K562 (cell line): ENCODE data around the gene STEAP3. TPM values are rescaled to one million over a fixed set of nuclear protein-coding genes. Genes with fewer than 3 reads are reported as not detected.

ENCODE experiments used
- ATAC-seq: fragments of 200-7000 bp; cut with Tn5 transposase; 3 replicates; pipeline ENCODE4 v1.9.1; 2020; ENCODE audit warnings: moderate library complexity
- BruUV-seq: library from RNA; stranded (reverse); fragments of 400-500 nt; replicated peaks from 2 replicates; lab custom pipeline; 2021; lab: Mats Ljungman, UMichigan
- CTCF ChIA-PET: fragments of 300-600 bp; formaldehyde crosslinking; extraction: SDS; loops from one replicate; lab custom pipeline; 2021; ENCODE audit warnings: low intra/inter-chr PET ratio; lab: Yijun Ruan, JAX
- POLR2A ChIA-PET: fragments of 300-600, 350-650 bp; sonication (Branson Sonifier 250); formaldehyde crosslinking; extraction: SDS; loops from one replicate; lab custom pipeline; 2021; ENCODE audit warnings: antibody characterized with exemption, inconsistent platforms; lab: Yijun Ruan, JAX
- DNase-seq, 4 experiments: peaks; one replicate each; pipeline versions ENCODE4 v3.0.0 to v3.0.0-alpha.2; 2011 to 2018; ENCODE audit warnings: low spot score in 3 of 4, mixed read lengths in 3 of 4; ENCODE audit errors: extremely low read depth in 1 of 4
- FAIRE-seq: peaks from 2 replicates; lab custom pipeline; 2011; peaks lifted over from hg19 to GRCh38; lab: Jason Lieb, UNC
- H2AFZ ChIP-seq: 2 replicates; pipeline ENCODE4 v1.6.0; 2011; ENCODE audit warnings: low read depth, low read length, control low read depth, inconsistent platforms
- H3K27ac ChIP-seq: fragments of 200-600 bp; 3 replicates; pipeline ENCODE4 v1.8.0; 2011; ENCODE audit warnings: low read depth, mild to moderate bottlenecking, control low read depth, inconsistent platforms, low read length, moderate library complexity, mixed read lengths; ENCODE audit errors: extremely low read depth
- H3K27me3 ChIP-seq, 2 experiments: fragments of 300-600 bp in 1 of 2; 2 replicates in 1 of 2; 3 replicates in 1 of 2; pipeline versions ENCODE4 v1.6.0 to v1.8.0; 2011; ENCODE audit warnings: inconsistent platforms in 2 of 2, low read length in 2 of 2, mild to moderate bottlenecking in 1 of 2, mixed read lengths in 1 of 2, moderate library complexity in 1 of 2; ENCODE audit not compliant: control insufficient read depth in 2 of 2, insufficient read depth in 2 of 2
- H3K36me3 ChIP-seq: fragments of 300-600 bp; 3 replicates; pipeline ENCODE4 v1.8.0; 2011; ENCODE audit warnings: mild to moderate bottlenecking, low read length, inconsistent platforms; ENCODE audit not compliant: control insufficient read depth, insufficient read depth
- H3K4me1 ChIP-seq, 2 experiments: fragments of 200-600 bp in 1 of 2; replicated peaks in 1 of 2; 2 replicates in 1 of 2; 3 replicates in 1 of 2; pipeline versions ENCODE4 v1.5.1 to v1.8.0; 2011; ENCODE audit warnings: inconsistent platforms in 2 of 2, low read length in 2 of 2, mild to moderate bottlenecking in 1 of 2, mixed read lengths in 1 of 2, moderate library complexity in 1 of 2; ENCODE audit not compliant: control insufficient read depth in 2 of 2, insufficient read depth in 2 of 2
- H3K4me2 ChIP-seq: 2 replicates; pipeline ENCODE4 v1.6.1; 2011; ENCODE audit warnings: low read length, control low read depth, inconsistent platforms, mixed read lengths; ENCODE audit not compliant: insufficient read depth
- H3K4me3 ChIP-seq: fragments of 200-600 bp; sonication (generic), shearing (Covaris generic); 2 replicates; pipeline ENCODE4 v1.5.1; 2016; ENCODE audit warnings: control low read depth, inconsistent platforms
- H3K79me2 ChIP-seq: fragments of 200-600 bp; 3 replicates; pipeline ENCODE4 v1.8.0; 2011; ENCODE audit warnings: low read length, inconsistent platforms; ENCODE audit not compliant: control insufficient read depth, insufficient read depth
- H3K9ac ChIP-seq, 2 experiments: 2 replicates each; pipeline versions ENCODE4 v1.6.0 to v1.6.1; 2011; ENCODE audit warnings: low read depth in 2 of 2, low read length in 2 of 2, control low read depth in 1 of 2, inconsistent platforms in 1 of 2, mild to moderate bottlenecking in 1 of 2, mixed read lengths in 1 of 2; ENCODE audit not compliant: insufficient read depth in 1 of 2
- H3K9me1 ChIP-seq: one replicate; pipeline ENCODE4 v1.6.0; 2011; ENCODE audit warnings: inconsistent platforms, mild to moderate bottlenecking, low read length, moderate library complexity; ENCODE audit not compliant: control insufficient read depth, insufficient read depth
- H3K9me3 ChIP-seq: replicated peaks from 2 replicates; pipeline ENCODE4 v1.5.1; 2011; ENCODE audit warnings: low read depth, low read length, inconsistent platforms; ENCODE audit not compliant: control insufficient read depth, insufficient read depth
- H4K20me1 ChIP-seq: replicated peaks from 2 replicates; pipeline ENCODE4 v1.6.1; 2011; ENCODE audit warnings: low read length, inconsistent platforms, mixed read lengths; ENCODE audit not compliant: control insufficient read depth, insufficient read depth
- AFF4 ChIP-seq: sonication (generic); formaldehyde crosslinking; IDR thresholded peaks from 2 replicates; pipeline ENCODE4 v1.8.0; 2023; ENCODE audit warnings: mild to moderate bottlenecking, missing genetic modification reagents
- CCNT2 ChIP-seq: IDR thresholded peaks from 2 replicates; pipeline ENCODE4 v1.6.1; 2011; ENCODE audit warnings: borderline replicate concordance, low read depth, mild to moderate bottlenecking, moderate library complexity, mixed read lengths, low read length; ENCODE audit not compliant: insufficient read length; ENCODE audit errors: extremely low read depth
- E2F4 ChIP-seq: sonication (generic); formaldehyde crosslinking; IDR thresholded peaks from 2 replicates; pipeline ENCODE4 v1.8.0; 2022; ENCODE audit warnings: mild to moderate bottlenecking, low read depth, missing genetic modification reagents
- GTF2E2 ChIP-seq: fragments of 200-800 bp; sonication (Bioruptor generic); IDR thresholded peaks from 2 replicates; pipeline ENCODE4 v1.6.1; 2016; ENCODE audit warnings: missing genetic modification characterization, missing compliant biosample characterization
- HNRNPK ChIP-seq: fragments of 200-400 bp; formaldehyde crosslinking; IDR thresholded peaks from one replicate; pipeline ENCODE4 v1.6.1; 2018; ENCODE audit warnings: mild to moderate bottlenecking, low read depth, low read length; ENCODE audit not compliant: poor library complexity, severe bottlenecking
- NKRF ChIP-seq: fragments of 450-650 bp; IDR thresholded peaks from 2 replicates; pipeline ENCODE4 v1.6.1; 2016; ENCODE audit warnings: borderline replicate concordance
- SIX5 ChIP-seq, 2 experiments: IDR thresholded peaks; 2 replicates each; pipeline ENCODE4 v1.6.1; 2011; ENCODE audit warnings: low read length in 2 of 2, borderline replicate concordance in 1 of 2, low read depth in 1 of 2, mild to moderate bottlenecking in 1 of 2, moderate library complexity in 1 of 2; ENCODE audit not compliant: insufficient read depth in 1 of 2
- ZNF133 ChIP-seq: fragments of 250-450 bp; sonication (Bioruptor Pico); IDR thresholded peaks from 2 replicates; pipeline ENCODE4 v1.4.0; 2020; ENCODE audit warnings: mild to moderate bottlenecking
- ZNF174 ChIP-seq: fragments of 250-450 bp; sonication (Bioruptor Pico); IDR thresholded peaks from 2 replicates; pipeline ENCODE4 v1.4.0; 2020; ENCODE audit warnings: mild to moderate bottlenecking
- ZNF324 ChIP-seq: fragments of 250-450 bp; sonication (Bioruptor Pico); IDR thresholded peaks from 2 replicates; pipeline ENCODE4 v1.4.0; 2020; ENCODE audit warnings: mild to moderate bottlenecking
- ZNF507 ChIP-seq: conservative IDR thresholded peaks from 2 replicates; pipeline ENCODE4 v1.6.1; 2017; ENCODE audit warnings: missing genetic modification characterization, missing compliant biosample characterization
- ZNF561 ChIP-seq: fragments of 450-650 bp; formaldehyde crosslinking; conservative IDR thresholded peaks from 2 replicates; pipeline ENCODE4 v1.4.0; 2020; ENCODE audit warnings: mild to moderate bottlenecking, moderate library complexity
- ZNF717 ChIP-seq: fragments of 250-450 bp; sonication (Bioruptor Pico); IDR thresholded peaks from 2 replicates; pipeline ENCODE4 v1.5.0; 2021
- in situ Hi-C: fragments of 300-500 bp; cut with MboI; formaldehyde crosslinking; loops from 4 replicates; pipeline ENCODE4 v1.15.0; 2018; ENCODE audit warnings: inconsistent platforms, mixed read lengths
- intact Hi-C: fragments of 100-400 bp; cut with micrococcal nuclease; formaldehyde crosslinking; loops from 2 replicates; pipeline ENCODE4 v1.14.2; 2022
- polyA plus RNA-seq, 8 experiments: library from polyadenylated mRNA; depleted of rRNA in 4 of 8; stranded (reverse) in 5 of 8; unstranded in 3 of 8; fragments of >200 nt; fragmentation: Nextera tagmentation in 2 of 8; fragmentation: Illumina TruSeq in 1 of 8; extraction: Ambion mirVana in 2 of 8; extraction: Trizol in 1 of 8; gene quantifications; 2 replicates each; pipeline versions ENCODE4 v1.2.1 to v1.2.3, GENCODE V29; 2011 to 2014; ENCODE audit warnings: inconsistent platforms in 1 of 8, missing spikeins in 1 of 8
- total RNA-seq, 7 experiments: library from RNA; depleted of rRNA in 6 of 7; stranded (reverse); fragments of >200 nt in 6 of 7; fragmentation: Illumina TruSeq in 2 of 7; extraction: Trizol in 2 of 7; gene quantifications; 2 replicates each; pipeline versions ENCODE4 v1.2.1 to v1.2.3, GENCODE V29; 2011 to 2021; ENCODE audit warnings: low replicate concordance in 1 of 7

Gene STEAP3
- total and polyA plus RNA-seq, 9 of the 15 experiments (the other 6 are each of a cell fraction or from before 2014, with no cell fraction given): 1.8 to 31.6 (median 9.0) TPM

GRCh38 chr2:119197126-119197405 lies 26.6 kb upstream of the STEAP3 start:
- no peak for DNase-seq
- H3K4me1 ChIP-seq: no peaks in the 10 kb centered on the region
- no peak for TF ChIP-seq NKRF
- no peak for TF ChIP-seq ZNF324 (CRISPR knock-in tag)
- no peak for TF ChIP-seq ZNF507 (tag)
- no peak for TF ChIP-seq GTF2E2 (tag)
- no peak for TF ChIP-seq AFF4 (CRISPR knock-in tag)
- no peak for TF ChIP-seq ZNF561 (CRISPR knock-in tag)
- TF ChIP-seq HNRNPK: no peak
- TF ChIP-seq SIX5 (IDR thresholded peaks at IDR 0.05; ENCODE audit: borderline replicate concordance in 1 of 2, insufficient read depth in 1 of 2, low read depth in 1 of 2, low read length in 2 of 2): no peak
- no peak for TF ChIP-seq ZNF717
- no peak for TF ChIP-seq ZNF133 (CRISPR knock-in tag)
- no peak for TF ChIP-seq ZNF174 (CRISPR knock-in tag)
- no peak for TF ChIP-seq CCNT2
- no peak for TF ChIP-seq E2F4 (CRISPR knock-in tag)
- TF ChIP-seq, all 486 proteins: peak for 0
- peaks cover 7% of the 10 kb centered on the region; the same call in 1 of the 2 replicates for H4K20me1 ChIP-seq
- no peak overlapping the region for H3K27ac ChIP-seq
- no peak overlapping the region for H3K4me2 ChIP-seq
- FAIRE-seq (no peak), ATAC-seq (no peak)
- H3K36me3 ChIP-seq: no peaks in the 10 kb centered on the region
- peaks cover 7 to 56% of the 10 kb centered on the region in 2 experiments; a peak in 4 of 5 replicates for H3K27me3 ChIP-seq
- POLR2A ChIA-PET: interaction anchor here (0.9 to 1.4 kb wide), 2 partner anchors 18 to 37 kb away, joined by 3 to 4 read pairs; no protein-coding TSS in a partner anchor
- CTCF ChIA-PET: no interaction called here
- intact Hi-C loops (no loop called here), in situ Hi-C loops (no loop called here)
- no peaks in the 10 kb centered on the region for H3K79me2 ChIP-seq
- no peak overlapping the region for H2AFZ ChIP-seq
- no peaks in the 10 kb centered on the region for H3K9me1 ChIP-seq
- no peak overlapping the region for H3K9ac ChIP-seq
- no peak overlapping the region for H3K4me3 ChIP-seq
- H3K9me3 ChIP-seq: no peaks in the 10 kb centered on the region
- no TSS peak for BruUV-seq
